GM12878 (cell line): ENCODE measurements around the gene SNX19. TPM values are rescaled to one million over a fixed set of nuclear protein-coding genes. Genes with fewer than 3 reads are reported as not detected.

Source experiments
- ATAC-seq: fragments of 200-7000 bp; cut with Tn5 transposase; 3 replicates; pipeline ENCODE4 v1.9.1; 2020; ENCODE audit warnings: mild to moderate bottlenecking, moderate library complexity
- BruUV-seq: library from RNA; stranded (reverse); fragments of 400-500 nt; replicated peaks from 2 replicates; lab custom pipeline; 2021; lab: Mats Ljungman, UMichigan
- CTCF ChIA-PET: fragments of 300-600 bp; sonication (Branson Sonifier 250); formaldehyde crosslinking; extraction: SDS; loops from one replicate; lab custom pipeline; 2021; ENCODE audit warnings: inconsistent platforms; lab: Yijun Ruan, JAX
- POLR2A ChIA-PET: fragments of 350-600 bp; formaldehyde crosslinking; extraction: SDS; loops from one replicate; lab custom pipeline; 2021; ENCODE audit warnings: inconsistent platforms; lab: Charles Lee
- RAD21 ChIA-PET: fragments of 300-600 bp; sonication (Branson Sonifier 250); formaldehyde crosslinking; loops from one replicate; lab custom pipeline; 2023; ENCODE audit warnings: antibody characterized with exemption; ENCODE audit not compliant: unreplicated experiment; lab: Charles Lee
- SMC1A ChIA-PET: fragments of 300-600 bp; sonication (Branson Sonifier 250); formaldehyde crosslinking; loops from one replicate; lab custom pipeline; 2023; ENCODE audit not compliant: unreplicated experiment, uncharacterized antibody; lab: Charles Lee
- DNase-seq: peaks from one replicate; pipeline ENCODE4 v3.0.0-alpha.2; 2011; ENCODE audit warnings: low read depth, low spot score
- FAIRE-seq: peaks from 3 replicates; lab custom pipeline; 2011; peaks lifted over from hg19 to GRCh38; lab: Jason Lieb, UNC
- H2AFZ ChIP-seq: 2 replicates; pipeline ENCODE4 v1.6.0; 2011; ENCODE audit warnings: low read depth, low read length, control low read depth; ENCODE audit not compliant: control insufficient read depth
- H3K27ac ChIP-seq: 2 replicates; pipeline ENCODE4 v1.5.1; 2011; ENCODE audit warnings: control low read depth; ENCODE audit not compliant: control insufficient read depth, insufficient read depth
- H3K27me3 ChIP-seq, 2 experiments: replicated peaks in 1 of 2; 2 replicates each; pipeline versions ENCODE4 v1.6.0 to v1.6.1; 2011; ENCODE audit warnings: low read length in 1 of 2; ENCODE audit not compliant: control insufficient read depth in 2 of 2, insufficient read depth in 2 of 2
- H3K36me3 ChIP-seq, 2 experiments: 2 replicates each; pipeline ENCODE4 v1.5.1; 2011; ENCODE audit warnings: low read length in 1 of 2; ENCODE audit not compliant: control insufficient read depth in 2 of 2, insufficient read depth in 2 of 2
- H3K4me1 ChIP-seq: 2 replicates; pipeline ENCODE4 v1.6.1; 2011; ENCODE audit warnings: mild to moderate bottlenecking, low read length, moderate library complexity, mixed read lengths; ENCODE audit not compliant: control insufficient read depth, insufficient read depth
- H3K4me2 ChIP-seq: 2 replicates; pipeline ENCODE4 v1.6.0; 2011; ENCODE audit warnings: control low read depth; ENCODE audit not compliant: control insufficient read depth, insufficient read depth
- H3K4me3 ChIP-seq: fragments of 200-600 bp; sonication (generic); 2 replicates; pipeline ENCODE4 v1.5.1; 2016
- H3K79me2 ChIP-seq: 2 replicates; pipeline ENCODE4 v1.6.0; 2011; ENCODE audit warnings: low read length; ENCODE audit not compliant: control insufficient read depth, insufficient read depth
- H3K9ac ChIP-seq: 2 replicates; pipeline ENCODE4 v1.8.0; 2011; ENCODE audit warnings: low read length, control low read depth, mixed read lengths; ENCODE audit not compliant: control insufficient read depth, insufficient read depth
- H3K9me3 ChIP-seq: replicated peaks from 3 replicates; pipeline ENCODE4 v1.5.1; 2011; ENCODE audit warnings: mild to moderate bottlenecking, low read length; ENCODE audit not compliant: control insufficient read depth, insufficient read depth
- H4K20me1 ChIP-seq: 2 replicates; pipeline ENCODE4 v1.6.0; 2011; ENCODE audit not compliant: control insufficient read depth, insufficient read depth
- ELK1 ChIP-seq: IDR thresholded peaks from 2 replicates; pipeline ENCODE4 v1.6.1; 2012; ENCODE audit warnings: low read depth, low read length, improper control_type of control experiment
- IKZF1 ChIP-seq: fragments of 450-650 bp; conservative IDR thresholded peaks from 2 replicates; pipeline ENCODE4 v1.6.1; 2017; ENCODE audit warnings: antibody characterized with exemption, mild to moderate bottlenecking
- SIX5 ChIP-seq: IDR thresholded peaks from 2 replicates; pipeline ENCODE4 v1.6.1; 2011; ENCODE audit warnings: mild to moderate bottlenecking, low read depth, low read length, moderate library complexity; ENCODE audit not compliant: severe bottlenecking
- WGBS: methylation state at CpG from one replicate; pipeline ENCODE4 v1.1.6; 2016; ENCODE audit warnings: low lambda C conversion rate; ENCODE audit not compliant: insufficient replicate concordance, insufficient coverage; ENCODE audit errors: missing lambda C conversion rate; 5-methylcytosine and 5-hydroxymethylcytosine counted together
- in situ Hi-C: fragments of 300-500 bp; cut with MboI; formaldehyde crosslinking; loops from 9 replicates; pipeline ENCODE4 v1.14.3; 2018; ENCODE audit warnings: mixed read lengths
- intact Hi-C: fragments of 100-400 bp; cut with micrococcal nuclease; formaldehyde crosslinking; loops from one replicate; pipeline ENCODE4 v1.14.2; 2022; ENCODE audit not compliant: unreplicated experiment
- polyA plus RNA-seq, 11 experiments: library from polyadenylated mRNA; depleted of rRNA in 4 of 11; unstranded in 6 of 11; stranded (reverse) in 5 of 11; fragments of >200 nt; fragmentation: Nextera tagmentation in 4 of 11; fragmentation: Illumina TruSeq in 1 of 11; extraction: Ambion mirVana in 4 of 11; extraction: Trizol in 1 of 11; gene quantifications; 1 replicate in 1 of 11; 2 replicates in 10 of 11; pipeline versions ENCODE4 v1.2.1 to v1.2.3, GENCODE V29; 2011 to 2016; ENCODE audit warnings: inconsistent platforms in 2 of 11, missing spikeins in 2 of 11, low read depth in 1 of 11
- total RNA-seq, 4 experiments: library from RNA; depleted of rRNA in 3 of 4; stranded (reverse); fragments of >200 nt in 3 of 4; fragmentation: Illumina TruSeq in 1 of 4; extraction: Trizol in 1 of 4; gene quantifications; 2 replicates each; pipeline versions ENCODE4 v1.2.1 to v1.2.3, GENCODE V29; 2013 to 2021
- TF ChIP-seq, protein P1 (sequence below): fragments of 450-650 bp; IDR thresholded peaks from 2 replicates; pipeline ENCODE4 v1.6.1; 2016; ENCODE audit warnings: mild to moderate bottlenecking

The SNX19 gene
- total and polyA plus RNA-seq, 10 of the 15 experiments (the other 5 are each of a cell fraction or from before 2014, with no cell fraction given), result 3.0 to 46.9 (median 30.4) TPM

- DNase-seq (no peak), FAIRE-seq (no peak), ATAC-seq (no peak)
- Histone ChIP-seq H3K9me3 (no peaks in the 10 kb centered on the region), H3K36me3 (peaks cover 2 to 27% of the 10 kb centered on the region in 2 experiments), H3K4me1 (no peaks in the 10 kb centered on the region), H4K20me1 (no peaks in the 10 kb centered on the region), H3K27ac (no peak overlapping the region), H3K9ac (no peak overlapping the region), H3K79me2 (no peaks in the 10 kb centered on the region), H2AFZ (no peak overlapping the region), H3K4me3 (no peak overlapping the region), H3K4me2 (no peak overlapping the region), H3K27me3 (no peaks in the 10 kb centered on the region)
- in situ Hi-C loops (no loop called here), intact Hi-C loops (no loop called here)
- TF ChIP-seq, protein P1, sequence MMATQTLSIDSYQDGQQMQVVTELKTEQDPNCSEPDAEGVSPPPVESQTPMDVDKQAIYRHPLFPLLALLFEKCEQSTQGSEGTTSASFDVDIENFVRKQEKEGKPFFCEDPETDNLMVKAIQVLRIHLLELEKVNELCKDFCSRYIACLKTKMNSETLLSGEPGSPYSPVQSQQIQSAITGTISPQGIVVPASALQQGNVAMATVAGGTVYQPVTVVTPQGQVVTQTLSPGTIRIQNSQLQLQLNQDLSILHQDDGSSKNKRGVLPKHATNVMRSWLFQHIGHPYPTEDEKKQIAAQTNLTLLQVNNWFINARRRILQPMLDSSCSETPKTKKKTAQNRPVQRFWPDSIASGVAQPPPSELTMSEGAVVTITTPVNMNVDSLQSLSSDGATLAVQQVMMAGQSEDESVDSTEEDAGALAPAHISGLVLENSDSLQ, result no peak
- TF ChIP-seq ELK1, result no peak
- TF ChIP-seq IKZF1, result no peak
- no peak for TF ChIP-seq SIX5
- ChIA-PET CTCF (interaction anchor here (0.5 to 1.6 kb wide), 5 partner anchors 15 to 19 kb away, joined by 3 to 10 read pairs (median 3); no protein-coding TSS in a partner anchor), RAD21 (interaction anchor here (1.0 to 2.1 kb wide), 2 partner anchors 15 to 444 kb away, joined by 4 to 7 read pairs; no protein-coding TSS in a partner anchor), POLR2A (no interaction called here), SMC1A (no interaction called here)
- WGBS, result 87% methylated on average over 6 of the region's 6 CpGs
- TSS peak; percentile 39 for BruUV-seq
Measured at GRCh38 chr11:130876931-130877915, 39.1 kb downstream of the SNX19 start.
